Tibial nerve (tissue), 4 donors: ENCODE data around the gene YIPF6. TPM values are rescaled to one million over a fixed set of nuclear protein-coding genes. Genes with fewer than 3 reads are reported as not detected.
"Not testable (repeated sequence)": the region's sequence is repeated elsewhere in the genome, so short reads cannot be mapped to it uniquely, and the experiment has no call there.

ENCODE experiments used
- DNase-seq, 2 donors: peaks; one replicate each; pipeline ENCODE4 v3.0.0-alpha.2; 2019; ENCODE audit warnings: low spot score in 2 of 2
- H3K27ac ChIP-seq, 4 donors: fragments of 200-600 bp; sonication (generic) in 3 of 4; one replicate each; pipeline ENCODE4 v1.5.1; 2017 to 2019; ENCODE audit warnings: mild to moderate bottlenecking in 1 of 4
- H3K27me3 ChIP-seq, 2 donors: fragments of 200-600 bp; sonication (generic) in 1 of 2; one replicate each; pipeline versions ENCODE4 v1.5.1 to v1.6.0; 2017 to 2019
- H3K36me3 ChIP-seq, 3 donors: fragments of 200-600 bp; sonication (generic); one replicate each; pipeline ENCODE4 v1.5.1; 2018 to 2019
- H3K4me1 ChIP-seq, 4 donors: fragments of 200-600 bp; sonication (generic) in 3 of 4; one replicate each; pipeline ENCODE4 v1.5.1; 2017 to 2019
- H3K4me3 ChIP-seq, 4 donors: fragments of 200-600 bp; sonication (generic) in 3 of 4; one replicate each; pipeline ENCODE4 v1.5.1; 2017 to 2019; ENCODE audit warnings: mild to moderate bottlenecking in 1 of 4, moderate library complexity in 1 of 4
- H3K9me3 ChIP-seq, 4 donors: fragments of 200-600 bp; sonication (generic) in 3 of 4; one replicate each; pipeline ENCODE4 v1.5.1; 2017 to 2019
- EP300 ChIP-seq, 2 donors: sonication (generic); formaldehyde crosslinking; IDR thresholded peaks; one replicate each; pipeline ENCODE4 v1.6.1; 2017; ENCODE audit warnings: antibody characterized with exemption in 2 of 2, mild to moderate bottlenecking in 1 of 2
- POLR2A ChIP-seq, 2 donors: fragments of 450-650 bp; IDR thresholded peaks; one replicate each; pipeline ENCODE4 v1.6.1; 2017; ENCODE audit warnings: antibody characterized with exemption in 2 of 2, mild to moderate bottlenecking in 2 of 2, moderate library complexity in 2 of 2
- WGBS, 2 donors: methylation state at CpG; one replicate each; pipeline ENCODE4 v1.1.5; 2018; 5-methylcytosine and 5-hydroxymethylcytosine counted together
- total RNA-seq, 4 donors: library from RNA; depleted of rRNA; stranded (reverse); fragments of >200 nt; gene quantifications; one replicate each; pipeline ENCODE4 v1.1.0, GENCODE V29; 2016
- TF ChIP-seq, protein P1 (sequence below), 5 experiments: fragments of 200-600 bp in 3 of 5; fragments of 450-650 bp in 2 of 5; sonication (generic) in 3 of 5; IDR thresholded peaks; one replicate each; pipeline ENCODE4 v1.5.1; 2016 to 2019; ENCODE audit warnings: antibody characterized with exemption in 5 of 5, mild to moderate bottlenecking in 3 of 5, moderate library complexity in 2 of 5

YIPF6 gene
- total RNA-seq, 4 donors from 2014 or later: 22.5 to 25.5 (median 24.3) TPM

DNA sequence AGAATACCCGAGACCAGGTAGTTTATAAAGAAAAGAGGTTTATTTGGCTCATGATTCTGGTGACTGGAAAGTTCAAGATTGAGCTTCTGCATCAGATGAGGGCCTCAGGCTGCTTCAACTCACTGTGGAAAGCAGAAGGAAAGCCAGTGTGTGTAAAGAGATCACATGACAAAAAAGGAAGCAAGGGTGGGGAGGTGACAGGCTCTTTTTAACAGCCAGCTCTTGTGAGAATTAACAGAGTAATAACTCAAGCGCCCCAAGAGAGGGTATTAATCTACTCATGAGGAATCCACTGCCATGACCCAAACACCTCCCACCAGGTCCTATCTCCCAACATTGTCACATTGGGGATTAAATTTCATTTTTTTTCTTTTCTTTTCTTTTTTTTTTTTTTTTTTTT lies 6.3 kb upstream of the YIPF6 start:
- Histone ChIP-seq H3K4me1 (no peaks in the 10 kb centered on the region), H3K27ac (no peak overlapping the region), H3K36me3 (no peaks in the 10 kb centered on the region), H3K9me3 (no peaks in the 10 kb centered on the region), H3K4me3 (no peak overlapping the region), H3K27me3 (no peaks in the 10 kb centered on the region)
- 75 to 79% methylated on average over 2 of the region's 2 CpGs for WGBS, 2 donors
- DNase-seq: no peak
- TF ChIP-seq POLR2A (IDR thresholded peaks at IDR 0.05): no peak
- TF ChIP-seq, protein P1, sequence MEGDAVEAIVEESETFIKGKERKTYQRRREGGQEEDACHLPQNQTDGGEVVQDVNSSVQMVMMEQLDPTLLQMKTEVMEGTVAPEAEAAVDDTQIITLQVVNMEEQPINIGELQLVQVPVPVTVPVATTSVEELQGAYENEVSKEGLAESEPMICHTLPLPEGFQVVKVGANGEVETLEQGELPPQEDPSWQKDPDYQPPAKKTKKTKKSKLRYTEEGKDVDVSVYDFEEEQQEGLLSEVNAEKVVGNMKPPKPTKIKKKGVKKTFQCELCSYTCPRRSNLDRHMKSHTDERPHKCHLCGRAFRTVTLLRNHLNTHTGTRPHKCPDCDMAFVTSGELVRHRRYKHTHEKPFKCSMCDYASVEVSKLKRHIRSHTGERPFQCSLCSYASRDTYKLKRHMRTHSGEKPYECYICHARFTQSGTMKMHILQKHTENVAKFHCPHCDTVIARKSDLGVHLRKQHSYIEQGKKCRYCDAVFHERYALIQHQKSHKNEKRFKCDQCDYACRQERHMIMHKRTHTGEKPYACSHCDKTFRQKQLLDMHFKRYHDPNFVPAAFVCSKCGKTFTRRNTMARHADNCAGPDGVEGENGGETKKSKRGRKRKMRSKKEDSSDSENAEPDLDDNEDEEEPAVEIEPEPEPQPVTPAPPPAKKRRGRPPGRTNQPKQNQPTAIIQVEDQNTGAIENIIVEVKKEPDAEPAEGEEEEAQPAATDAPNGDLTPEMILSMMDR (IDR thresholded peaks at IDR 0.05): no peak
- TF ChIP-seq EP300 (IDR thresholded peaks at IDR 0.05): no peak

- H3K27ac ChIP-seq, H3K4me1 ChIP-seq, H3K4me3 ChIP-seq, H3K36me3 ChIP-seq, DNase-seq, H3K27me3 ChIP-seq, H3K9me3 ChIP-seq: not testable (repeated sequence)
- WGBS, 2 donors: 98 to 100% methylated on average over 2 of the region's 2 CpGs
Observed at GRCh38 chrX:68493776-68494175, 5.1 kb upstream of the YIPF6 start.

GRCh38 chrX:68498044-68498507 lies 775 bp upstream of the YIPF6 start:
- no peak for TF ChIP-seq POLR2A (IDR thresholded peaks at IDR 0.05)
- TF ChIP-seq, protein P1 (IDR thresholded peaks at IDR 0.05): no peak
- no peak for TF ChIP-seq EP300 (IDR thresholded peaks at IDR 0.05)
- no peak for DNase-seq
- Histone ChIP-seq H3K4me1 (peaks cover 0 to 20% (median 0%) of the 10 kb centered on the region in 4 donors), H3K9me3 (no peaks in the 10 kb centered on the region), H3K4me3 (peak overlapping the region; percentile 47 to 72 (median 66)), H3K36me3 (no peaks in the 10 kb centered on the region), H3K27me3 (peaks cover 0 to 4% of the 10 kb centered on the region in 2 donors), H3K27ac (peak overlapping the region; percentile 90 to 97 (median 96))
- 0 to 29% methylated on average over 4 of the region's 4 CpGs for WGBS, 2 donors

DNA sequence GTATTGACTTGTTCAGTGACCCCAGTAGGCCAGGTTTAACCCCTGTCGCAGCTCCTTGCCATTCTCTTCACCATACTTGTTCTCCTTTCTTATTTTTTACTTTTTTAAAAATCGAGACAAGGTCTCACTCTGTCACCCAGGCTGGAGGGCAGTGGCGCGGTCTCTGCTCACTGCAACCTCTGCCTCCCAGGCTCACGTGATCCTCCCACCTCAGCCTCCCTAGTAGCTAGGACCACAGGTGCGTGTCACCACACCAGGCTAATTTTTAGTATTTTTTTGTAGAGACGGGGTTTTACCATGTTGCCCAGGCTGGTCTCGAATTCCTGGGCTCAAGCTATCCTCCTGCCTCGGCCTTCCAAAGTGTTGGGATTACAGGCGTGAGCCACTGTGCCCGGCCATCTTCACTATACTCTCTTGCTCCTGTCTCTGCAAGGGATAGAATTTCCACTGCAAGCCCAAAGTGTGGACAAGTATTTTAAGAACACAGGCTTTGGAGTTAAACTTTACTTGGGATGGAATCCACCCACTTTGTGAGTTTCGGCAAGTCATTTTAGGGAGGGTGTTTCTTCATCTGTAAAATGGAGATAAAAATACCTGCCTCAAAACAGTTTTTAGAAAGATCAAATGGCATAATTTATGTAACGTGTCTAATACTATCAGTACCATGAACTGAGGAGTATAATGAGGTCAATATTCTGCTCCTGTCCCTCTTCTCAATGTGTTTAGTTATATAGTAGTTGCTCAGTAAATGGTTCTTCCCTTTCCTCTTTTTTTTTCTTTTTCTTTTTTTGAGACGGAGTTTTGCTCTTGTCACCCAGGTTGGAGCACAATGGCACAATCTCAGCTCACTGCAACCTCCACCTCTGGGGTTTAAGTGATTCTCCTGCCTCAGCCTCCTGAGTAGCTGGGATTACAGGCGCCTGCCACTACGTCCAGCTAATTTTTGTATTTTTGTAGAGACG lies 973 bp downstream of the YIPF6 start:
- TF ChIP-seq, protein P1 (IDR thresholded peaks at IDR 0.05): no peak
- TF ChIP-seq EP300 (IDR thresholded peaks at IDR 0.05): no peak
- TF ChIP-seq POLR2A (IDR thresholded peaks at IDR 0.05): no peak
- H3K4me1 ChIP-seq: peaks cover 0 to 20% (median 0%) of the 10 kb centered on the region in 4 donors
- H3K4me3 ChIP-seq: peak overlapping the region; percentile 47 to 72 (median 66)
- no peak for DNase-seq
- no peaks in the 10 kb centered on the region for H3K36me3 ChIP-seq
- peaks cover 0 to 4% of the 10 kb centered on the region in 2 donors for H3K27me3 ChIP-seq
- H3K9me3 ChIP-seq: no peaks in the 10 kb centered on the region
- WGBS, 2 donors: 76 to 79% methylated on average over 15 to 17 of the region's 17 CpGs
- peak overlapping the region in 3 of 4 donors; percentile 90 to 97 (median 96) for H3K27ac ChIP-seq

GRCh38 chrX:68503836-68504636 lies 5.2 kb downstream of the YIPF6 start:
- WGBS, 2 donors: 75 to 80% methylated on average over 7 to 11 of the region's 11 CpGs

More at GRCh38 chrX:68503836-68504636, 5.2 kb downstream of the YIPF6 start:
- Histone ChIP-seq H3K4me3 (no peak overlapping the region), H3K27me3 (peaks cover 0 to 4% of the 10 kb centered on the region in 2 donors), H3K36me3 (no peaks in the 10 kb centered on the region), H3K27ac (no peak overlapping the region), H3K4me1 (peaks cover 0 to 20% (median 0%) of the 10 kb centered on the region in 4 donors), H3K9me3 (no peaks in the 10 kb centered on the region)
- TF ChIP-seq POLR2A (IDR thresholded peaks at IDR 0.05) (no peak), EP300 (IDR thresholded peaks at IDR 0.05) (no peak)
- TF ChIP-seq, protein P1 (IDR thresholded peaks at IDR 0.05): no peak
- no peak for DNase-seq
